ENCODE results near the gene GNB1L. TPM values are rescaled to one million over a fixed set of nuclear protein-coding genes. Genes with fewer than 3 reads are reported as not detected.
A peak's percentile ranks its signal among the peaks of the same experiment; 100 is the strongest.
"Not testable (repeated sequence)": the region's sequence is repeated elsewhere in the genome, so short reads cannot be mapped to it uniquely, and the experiment has no call there.

Gene GNB1L
- polyA plus RNA-seq, 3 donors from 2014 or later: 19.1 to 30.6 (median 20.3) TPM

DNA sequence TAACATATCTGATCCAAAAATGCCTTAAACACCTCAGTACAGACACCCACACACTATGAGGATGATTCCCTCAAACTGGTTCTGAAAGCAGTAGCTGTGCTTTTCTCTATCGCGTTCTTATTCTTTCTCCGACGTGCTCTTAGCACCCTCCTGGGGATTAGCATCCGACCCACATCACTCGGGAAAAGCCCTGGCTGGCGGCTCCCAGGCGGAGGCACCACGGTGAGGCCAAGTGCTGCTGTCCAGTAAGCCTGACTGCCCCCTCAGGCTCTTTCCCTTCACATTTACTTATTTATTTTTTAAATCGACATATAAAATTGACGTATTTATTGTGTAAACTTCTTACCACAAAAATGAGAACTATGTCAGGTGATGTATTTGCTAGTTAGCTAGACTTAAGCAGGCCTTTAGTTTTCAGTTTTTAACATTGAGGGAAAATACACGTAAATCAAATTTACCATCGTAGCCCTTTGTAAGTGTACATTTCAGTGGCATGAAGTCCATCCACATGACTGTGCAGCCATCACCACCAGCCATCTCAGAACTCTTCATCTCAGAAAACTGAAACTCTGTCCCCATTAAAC is 74.9 kb downstream of the GNB1L start:
- H3K4me1 Mint-ChIP-seq: peaks cover 0 to 6% of the 10 kb centered on the region in 2 donors
- H3K36me3 Mint-ChIP-seq: peaks cover 0 to 3% (median 0%) of the 10 kb centered on the region in 3 donors
- no peak for DNase-seq
- H3K27me3 Mint-ChIP-seq (ENCODE audit: low read depth in 3 of 3): peaks cover 1 to 9% (median 6%) of the 10 kb centered on the region in 3 donors
- H3K9me3 Mint-ChIP-seq: no peaks in the 10 kb centered on the region
- no peak overlapping the region for H3K4me3 Mint-ChIP-seq
- no peak overlapping the region for H3K27ac Mint-ChIP-seq

DNA sequence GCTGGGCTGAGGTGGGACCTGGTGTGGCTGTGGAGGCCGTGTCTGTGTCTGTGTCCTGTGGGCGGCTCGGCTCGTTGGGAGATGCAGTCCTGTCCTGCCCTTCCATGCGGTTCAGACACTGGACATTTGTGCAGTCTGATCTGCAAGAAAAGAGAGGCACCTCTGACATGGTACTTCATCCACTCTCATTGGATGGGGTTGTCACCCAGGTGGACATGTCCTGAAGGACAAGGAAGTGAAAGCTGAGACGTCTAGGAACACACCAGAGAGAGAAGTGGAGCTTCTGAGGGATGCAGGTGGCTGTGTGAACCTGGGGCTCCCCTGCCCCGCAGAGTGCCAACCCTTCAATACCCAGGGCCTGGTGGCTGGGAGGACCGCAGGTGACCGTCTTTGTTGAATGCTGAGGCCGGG is 75.7 kb downstream of the GNB1L start:
- DNase-seq: no peak
- peaks cover 0 to 3% (median 0%) of the 10 kb centered on the region in 3 donors for H3K36me3 Mint-ChIP-seq
- no peak overlapping the region for H3K4me3 Mint-ChIP-seq
- H3K27me3 Mint-ChIP-seq (ENCODE audit: low read depth in 3 of 3): peaks cover 1 to 14% (median 8%) of the 10 kb centered on the region in 3 donors
- no peak overlapping the region for H3K27ac Mint-ChIP-seq
- no peaks in the 10 kb centered on the region for H3K9me3 Mint-ChIP-seq
- H3K4me1 Mint-ChIP-seq: peaks cover 0 to 6% of the 10 kb centered on the region in 2 donors

DNA sequence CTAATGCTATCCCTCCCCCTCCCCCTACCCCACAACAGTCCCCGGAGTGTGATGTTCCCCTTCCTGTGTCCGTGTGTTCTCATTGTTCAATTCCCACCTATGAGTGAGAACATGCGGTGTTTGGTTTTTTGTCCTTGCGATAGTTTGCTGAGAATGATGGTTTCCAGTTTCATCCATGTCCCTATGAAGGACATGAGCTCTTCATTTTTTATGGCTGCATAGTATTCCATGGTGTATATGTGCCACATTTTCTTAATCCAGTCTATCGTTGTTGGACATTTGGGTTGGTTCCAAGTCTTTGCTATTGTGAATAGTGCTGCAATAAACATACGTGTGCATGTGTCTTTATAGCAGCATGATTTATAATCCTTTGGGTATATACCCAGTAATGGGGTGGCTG is 77.5 kb downstream of the GNB1L start:
- H3K4me3 Mint-ChIP-seq, H3K9me3 Mint-ChIP-seq, H3K27ac Mint-ChIP-seq, DNase-seq, H3K36me3 Mint-ChIP-seq: not testable (repeated sequence)
- Mint-ChIP-seq H3K27me3 (ENCODE audit: low read depth in 3 of 3) (peaks cover 2 to 16% (median 8%) of the 10 kb centered on the region in 3 donors), H3K4me1 (peaks cover 0 to 13% of the 10 kb centered on the region in 2 donors)

DNA sequence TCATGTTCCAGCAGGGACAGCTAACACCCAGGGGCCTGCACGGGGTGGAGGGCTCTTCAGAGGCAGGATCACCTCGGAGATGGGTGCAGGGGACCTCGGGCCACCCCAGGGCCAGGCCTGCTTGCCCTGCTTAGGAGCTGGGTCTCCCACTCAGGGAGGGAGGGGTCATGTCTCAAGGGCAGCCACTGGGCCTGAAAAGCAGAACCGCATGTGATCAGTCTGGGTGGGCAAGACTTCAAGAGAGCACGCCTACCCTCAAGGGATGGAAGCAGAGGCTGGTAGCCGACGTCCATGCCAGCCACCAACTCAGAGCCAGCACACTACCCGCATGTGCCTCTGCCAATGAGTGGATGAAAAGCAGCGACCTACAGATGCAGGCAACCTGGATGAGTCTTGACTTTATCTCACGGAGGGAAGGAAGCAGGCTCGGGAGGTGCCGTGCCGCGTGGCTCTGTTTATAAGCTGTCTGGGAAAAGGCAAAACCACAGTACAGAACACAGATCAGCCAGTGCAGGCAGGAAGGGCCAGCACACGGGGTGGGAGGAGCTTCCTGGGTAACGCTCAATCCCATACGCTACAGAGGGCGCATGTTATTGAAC is 78.1 kb downstream of the GNB1L start:
- H3K27me3 Mint-ChIP-seq (ENCODE audit: low read depth in 3 of 3): peaks cover 2 to 17% (median 11%) of the 10 kb centered on the region in 3 donors
- H3K27ac Mint-ChIP-seq: no peak overlapping the region
- H3K4me1 Mint-ChIP-seq: peaks cover 0 to 13% of the 10 kb centered on the region in 2 donors
- DNase-seq: no peak
- no peaks in the 10 kb centered on the region for H3K9me3 Mint-ChIP-seq
- H3K4me3 Mint-ChIP-seq: peak overlapping the region in 2 of 5 donors; percentile 12 to 27
- peaks cover 0 to 3% (median 0%) of the 10 kb centered on the region in 3 donors for H3K36me3 Mint-ChIP-seq

DNA sequence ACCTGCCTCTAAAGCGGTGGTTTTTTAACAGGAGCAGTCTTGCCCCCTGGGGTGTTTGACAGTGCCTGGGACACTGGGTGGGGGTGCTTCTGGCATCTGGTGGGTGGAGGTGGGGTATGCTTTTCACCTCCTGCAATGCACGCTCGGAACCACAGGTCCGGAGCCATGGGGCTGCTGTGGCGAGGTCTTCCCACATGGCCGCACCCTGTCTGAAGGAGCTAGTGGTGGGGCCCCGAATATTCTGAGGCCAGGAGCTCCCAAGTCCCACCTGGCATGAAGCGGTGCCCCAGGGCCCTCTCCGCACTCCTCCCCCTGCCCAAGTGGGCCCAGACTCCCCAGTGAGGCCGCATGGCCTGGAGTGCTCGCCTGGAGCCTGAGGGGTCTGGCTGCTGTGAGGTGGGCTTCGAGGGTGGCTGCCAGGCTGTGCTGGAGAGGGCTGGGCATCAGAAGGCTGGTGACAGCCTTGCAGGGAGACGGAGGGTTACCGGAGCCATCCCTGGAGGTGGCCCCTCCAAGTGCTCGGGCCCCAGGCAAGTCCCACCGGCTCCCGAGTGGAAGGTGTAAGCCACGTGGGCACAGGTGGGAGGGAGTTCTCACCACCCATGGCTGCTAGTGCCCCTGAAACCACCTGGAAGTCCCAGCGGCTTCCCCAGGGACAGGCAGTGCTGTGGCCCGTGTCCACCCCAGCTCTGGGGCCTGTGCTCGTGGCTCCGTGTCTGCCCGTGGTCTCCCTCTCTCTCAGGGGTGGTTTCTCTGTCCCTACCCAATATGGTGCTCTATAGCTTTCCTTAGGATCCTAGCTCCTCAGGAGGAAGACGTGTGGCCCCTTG is 79.0 kb downstream of the GNB1L start:
- Mint-ChIP-seq H3K27me3 (ENCODE audit: low read depth in 3 of 3) (peaks cover 2 to 18% (median 11%) of the 10 kb centered on the region in 3 donors), H3K4me3 (no peak overlapping the region), H3K4me1 (peaks cover 0 to 13% of the 10 kb centered on the region in 2 donors), H3K9me3 (no peaks in the 10 kb centered on the region), H3K36me3 (peaks cover 0 to 3% (median 0%) of the 10 kb centered on the region in 3 donors), H3K27ac (no peak overlapping the region)
- no peak for DNase-seq

DNA sequence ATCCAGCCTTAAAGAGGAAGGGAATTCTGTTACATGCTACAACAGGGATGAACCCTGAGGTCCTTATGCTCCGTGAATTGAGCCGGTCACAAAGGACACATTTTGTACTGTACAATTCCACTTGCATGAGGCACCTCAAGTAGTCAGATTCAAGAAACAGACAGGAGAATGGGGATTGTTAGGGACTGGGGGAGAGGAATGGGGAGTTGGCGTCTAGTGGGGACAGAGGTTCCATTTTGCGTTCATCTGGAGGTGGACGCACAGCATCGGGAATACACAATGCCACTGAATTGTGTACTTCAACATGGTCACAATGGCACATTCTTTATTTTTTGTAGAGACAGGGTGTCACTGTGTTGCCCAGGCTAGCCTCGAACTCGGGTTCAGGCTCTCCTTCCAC is 80.0 kb downstream of the GNB1L start:
- no peaks in the 10 kb centered on the region for H3K9me3 Mint-ChIP-seq
- DNase-seq: no peak
- peaks cover 0 to 3% (median 0%) of the 10 kb centered on the region in 3 donors for H3K36me3 Mint-ChIP-seq
- peaks cover 2 to 18% (median 12%) of the 10 kb centered on the region in 3 donors for H3K27me3 Mint-ChIP-seq (ENCODE audit: low read depth in 3 of 3)
- no peak overlapping the region for H3K27ac Mint-ChIP-seq
- no peak overlapping the region for H3K4me3 Mint-ChIP-seq
- peaks cover 0 to 13% of the 10 kb centered on the region in 2 donors for H3K4me1 Mint-ChIP-seq

DNA sequence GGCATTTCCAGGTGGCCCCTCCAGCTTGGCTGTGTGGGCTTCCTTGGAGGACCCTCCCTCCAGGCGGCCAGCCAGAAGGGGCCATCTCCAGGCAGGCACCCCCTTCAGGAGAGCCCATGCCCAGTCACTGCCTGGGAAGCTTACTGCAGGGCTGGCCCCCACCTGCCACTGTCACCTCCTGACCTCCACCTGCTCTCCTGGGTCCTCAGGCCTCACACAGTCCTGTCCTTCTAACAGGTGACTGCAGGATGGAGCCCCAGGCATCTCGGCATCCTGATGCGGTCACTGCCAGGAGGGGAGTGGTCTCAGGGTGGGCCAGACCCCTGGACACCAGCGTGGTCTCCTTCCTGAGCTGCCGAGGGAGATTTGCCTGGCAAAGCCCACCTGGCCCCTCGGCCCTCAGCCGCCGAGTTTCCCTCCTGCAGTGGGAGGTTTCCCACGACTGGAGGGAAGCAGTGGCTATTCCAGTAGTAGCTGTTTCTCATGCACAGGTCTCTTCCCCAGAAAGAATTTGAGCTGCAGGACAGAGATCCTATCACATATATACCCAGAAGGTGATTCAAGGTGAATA is 81.1 kb downstream of the GNB1L start:
- Mint-ChIP-seq H3K4me3 (no peak overlapping the region), H3K9me3 (no peaks in the 10 kb centered on the region), H3K27me3 (ENCODE audit: low read depth in 3 of 3) (peaks cover 2 to 16% (median 12%) of the 10 kb centered on the region in 3 donors), H3K4me1 (peaks cover 0 to 15% of the 10 kb centered on the region in 2 donors), H3K36me3 (no peaks in the 10 kb centered on the region), H3K27ac (no peak overlapping the region)
- no peak for DNase-seq

DNA sequence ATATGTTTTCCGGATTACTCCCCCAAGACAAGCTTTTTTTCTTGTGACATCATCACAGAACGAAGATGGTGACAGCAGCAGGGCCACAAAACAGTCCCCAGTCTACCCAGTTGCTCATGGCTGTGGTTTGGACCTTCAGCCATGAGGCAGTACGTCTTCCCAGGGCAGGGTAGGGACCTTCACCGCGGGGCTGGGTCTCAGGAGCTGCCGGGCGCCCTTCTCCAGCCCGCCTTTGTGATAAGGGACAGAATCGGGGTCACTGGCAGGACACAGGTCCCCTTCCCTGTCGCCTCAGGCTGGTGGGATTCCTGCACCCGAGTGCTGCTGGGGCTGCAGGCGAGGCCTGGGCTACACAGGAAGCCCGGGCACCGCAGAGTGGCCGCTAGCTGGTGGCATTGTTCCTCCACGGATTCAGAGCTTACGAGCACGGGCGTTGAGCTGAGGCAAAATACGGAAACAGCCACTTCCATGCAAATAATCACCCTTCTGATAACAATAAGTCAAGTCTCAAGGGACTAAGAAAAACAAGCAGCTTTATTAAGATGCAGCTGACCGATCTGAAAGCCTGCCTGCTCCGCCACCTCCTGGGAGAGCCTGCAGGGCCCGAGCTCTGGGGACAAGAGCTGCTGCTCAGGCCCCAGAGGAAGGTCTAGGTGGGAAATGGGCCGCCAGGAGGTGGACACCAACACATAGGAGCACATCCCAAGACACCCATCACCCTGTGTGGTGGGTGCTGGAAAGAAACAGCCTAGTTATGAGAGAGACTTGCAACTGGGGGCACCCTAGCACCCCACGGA is 81.8 kb downstream of the GNB1L start:
- Mint-ChIP-seq H3K4me3 (no peak overlapping the region), H3K36me3 (no peaks in the 10 kb centered on the region), H3K4me1 (peaks cover 0 to 15% of the 10 kb centered on the region in 2 donors), H3K27ac (no peak overlapping the region), H3K27me3 (ENCODE audit: low read depth in 3 of 3) (peaks cover 2 to 19% (median 13%) of the 10 kb centered on the region in 3 donors), H3K9me3 (no peaks in the 10 kb centered on the region)
- DNase-seq: no peak

DNA sequence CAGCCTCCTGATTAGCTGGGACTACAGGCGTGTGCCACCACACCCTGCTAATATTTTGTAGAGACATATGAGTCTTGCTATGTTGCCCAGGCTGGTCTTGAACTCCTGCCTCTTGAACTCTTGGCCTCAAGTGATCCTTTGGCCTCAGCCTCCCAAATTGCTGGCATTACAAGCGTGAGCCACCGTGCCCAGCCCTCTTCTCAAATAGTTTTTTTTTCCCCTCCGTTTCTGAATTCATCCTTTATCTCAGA is 82.3 kb downstream of the GNB1L start:
- Mint-ChIP-seq H3K27me3 (ENCODE audit: low read depth in 3 of 3) (peaks cover 2 to 23% (median 13%) of the 10 kb centered on the region in 3 donors), H3K36me3 (no peaks in the 10 kb centered on the region), H3K9me3 (no peaks in the 10 kb centered on the region), H3K27ac (no peak overlapping the region), H3K4me3 (no peak overlapping the region), H3K4me1 (peaks cover 0 to 19% of the 10 kb centered on the region in 2 donors)
- no peak for DNase-seq

DNA sequence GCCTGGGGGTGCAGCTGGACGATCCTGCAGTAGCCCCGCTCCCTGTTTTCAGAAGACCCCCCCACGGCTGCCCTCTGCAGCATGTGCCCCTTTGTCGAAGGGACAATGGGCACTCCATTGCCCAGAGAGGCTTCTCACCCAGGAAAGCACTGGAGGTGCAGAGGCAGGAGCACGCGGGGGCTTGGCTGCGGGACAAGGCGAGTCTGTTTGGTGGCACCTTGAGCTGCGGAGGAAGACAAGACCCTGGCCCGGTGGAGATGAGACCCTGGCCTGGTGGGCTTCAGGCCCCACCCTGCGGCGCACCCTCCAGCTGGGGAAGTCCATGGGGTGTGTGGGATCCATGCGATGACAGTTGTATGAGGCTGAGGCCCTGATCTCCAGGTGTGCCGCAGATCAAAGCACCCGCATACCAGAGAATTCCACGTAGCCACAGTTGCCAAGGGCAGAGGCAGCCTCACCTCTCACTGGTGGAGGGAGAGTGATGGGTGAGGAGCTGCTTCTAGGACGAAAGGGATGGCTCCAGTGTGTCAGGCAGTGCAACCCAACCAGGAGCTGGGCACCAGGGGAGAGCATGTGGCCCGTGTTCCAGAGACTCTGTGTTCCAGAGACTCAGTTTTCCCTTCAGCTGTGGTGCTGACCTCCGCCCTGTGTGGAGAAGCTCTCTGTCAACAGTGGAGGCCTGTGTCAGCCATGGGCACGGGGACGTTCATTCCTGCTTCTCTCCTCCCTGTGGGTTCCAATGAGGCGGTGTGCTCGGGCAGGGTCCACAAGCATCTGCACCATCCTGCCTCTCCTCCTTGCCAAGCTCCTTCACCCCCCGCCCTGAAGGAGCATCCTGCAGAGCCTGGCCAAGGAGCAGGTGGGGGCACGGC is 84.1 kb downstream of the GNB1L start:
- no peak for DNase-seq
- peaks cover 0 to 17% of the 10 kb centered on the region in 2 donors for H3K4me1 Mint-ChIP-seq
- peaks cover 2 to 23% (median 11%) of the 10 kb centered on the region in 3 donors for H3K27me3 Mint-ChIP-seq (ENCODE audit: low read depth in 3 of 3)
- no peaks in the 10 kb centered on the region for H3K36me3 Mint-ChIP-seq
- no peak overlapping the region for H3K27ac Mint-ChIP-seq
- H3K4me3 Mint-ChIP-seq: no peak overlapping the region
- no peaks in the 10 kb centered on the region for H3K9me3 Mint-ChIP-seq

DNA sequence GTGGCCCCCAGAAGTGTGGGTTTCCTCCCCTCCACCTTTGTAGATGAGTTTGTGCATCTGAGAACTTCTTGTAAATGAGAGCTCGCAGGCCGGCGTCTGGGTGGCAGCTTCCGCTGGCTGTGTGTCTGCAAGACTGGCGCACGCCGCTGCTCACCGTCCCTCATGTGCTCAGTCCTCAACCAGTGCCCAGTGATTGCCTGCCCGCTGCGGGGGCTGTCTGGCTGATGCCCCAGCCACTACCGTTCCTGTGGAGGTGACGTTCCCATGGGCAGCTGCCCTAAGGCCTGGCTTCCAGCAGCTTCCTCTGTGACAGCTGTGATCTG is 85.3 kb downstream of the GNB1L start:
- H3K36me3 Mint-ChIP-seq: no peaks in the 10 kb centered on the region
- peaks cover 2 to 24% (median 12%) of the 10 kb centered on the region in 3 donors for H3K27me3 Mint-ChIP-seq (ENCODE audit: low read depth in 3 of 3)

DNA sequence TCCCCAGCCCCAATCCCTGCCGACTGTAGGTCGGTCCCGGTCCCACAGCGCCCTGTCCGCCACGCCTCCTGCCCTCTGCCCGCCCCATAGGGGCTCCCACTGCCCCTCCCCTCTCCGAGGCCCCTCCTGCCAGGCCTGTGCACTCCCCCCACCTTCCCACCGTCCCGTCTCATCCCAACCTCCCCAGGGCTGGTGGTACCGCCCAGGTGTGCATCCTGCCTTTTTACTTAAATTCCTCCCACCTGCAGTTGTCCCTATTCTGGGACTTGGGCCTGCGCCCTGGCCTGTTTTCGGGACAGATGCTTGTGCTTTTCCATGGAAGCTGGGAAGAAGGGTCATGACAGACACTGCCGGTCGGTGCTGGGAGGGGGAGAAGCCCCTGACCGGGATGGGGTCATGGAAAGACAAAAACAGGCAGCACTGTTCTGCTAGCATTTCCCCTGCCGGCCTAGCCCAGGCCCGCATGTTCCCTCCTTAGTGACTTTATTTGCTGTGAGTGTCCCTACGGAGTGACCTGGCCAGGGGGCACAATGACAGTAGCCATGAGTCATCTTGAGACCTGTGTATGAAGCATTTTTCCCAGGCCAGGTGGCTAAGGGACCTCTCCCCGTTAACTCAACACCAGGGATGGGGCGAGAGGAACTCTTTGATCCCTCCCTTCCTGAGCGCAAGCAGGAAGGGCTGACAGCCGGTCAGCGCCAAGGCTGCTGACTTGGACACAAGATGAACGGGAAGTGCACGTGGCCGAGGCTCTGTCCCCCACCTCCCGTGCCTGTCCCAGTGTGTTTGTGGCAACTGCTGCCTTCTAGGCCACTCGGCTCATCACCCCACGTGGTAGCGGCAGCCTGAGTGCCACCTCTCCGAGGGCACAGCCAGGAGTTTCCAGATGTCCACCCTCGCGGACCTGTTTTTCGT is 87.0 kb downstream of the GNB1L start:
- Mint-ChIP-seq H3K9me3 (no peaks in the 10 kb centered on the region), H3K27ac (no peak overlapping the region), H3K4me1 (peaks cover 5 to 18% of the 10 kb centered on the region in 2 donors), H3K27me3 (ENCODE audit: low read depth in 3 of 3) (peaks cover 0 to 26% (median 12%) of the 10 kb centered on the region in 3 donors), H3K36me3 (no peaks in the 10 kb centered on the region), H3K4me3 (peak overlapping the region; percentile 66 to 72 (median 66))
- DNase-seq: no peak

More for the DNA sequence above, 85.3 kb downstream of the GNB1L start:
- H3K4me3 Mint-ChIP-seq: peak overlapping the region in 3 of 5 donors; percentile 27 to 38 (median 29)
- peaks cover 5 to 22% of the 10 kb centered on the region in 2 donors for H3K4me1 Mint-ChIP-seq
- H3K27ac Mint-ChIP-seq: no peak overlapping the region
- no peaks in the 10 kb centered on the region for H3K9me3 Mint-ChIP-seq
- no peak for DNase-seq

Measured in immature natural killer cell (primary cell).